ENCODE measurements around the gene TMEM192. TPM values are rescaled to one million over a fixed set of nuclear protein-coding genes. Genes with fewer than 3 reads are reported as not detected.
"Not testable (repeated sequence)": the region's sequence is repeated elsewhere in the genome, so short reads cannot be mapped to it uniquely, and the experiment has no call there.

TMEM192 gene
- total RNA-seq, 1 experiment from 2014 or later, result 16.8 TPM

GRCh38 chr4:165077034-165077578 lies 35.6 kb downstream of the TMEM192 start:
- ChIA-PET POLR2A (ENCODE audit: unreplicated experiment) (no interaction called here), CTCF (no interaction called here)
- H3K9me3 ChIP-seq (ENCODE audit: insufficient read depth, low read depth), result no peaks in the 10 kb centered on the region

GRCh38 chr4:165073346-165073745 lies 39.3 kb downstream of the TMEM192 start:
- not testable (repeated sequence) for BruUV-seq (replicated peaks)

More at GRCh38 chr4:165077034-165077578, 35.6 kb downstream of the TMEM192 start:
- Histone ChIP-seq H3K36me3 (ENCODE audit: low read depth) (no peaks in the 10 kb centered on the region), H3K4me3 (no peak overlapping the region), H3K79me2 (ENCODE audit: low read depth) (no peaks in the 10 kb centered on the region), H2AFZ (no peak overlapping the region), H3K9me2 (ENCODE audit: insufficient read depth) (no peaks in the 10 kb centered on the region), H3K27ac (no peak overlapping the region), H3K4me2 (no peak overlapping the region), H4K20me1 (ENCODE audit: insufficient read depth) (no peaks in the 10 kb centered on the region), H3K27me3 (ENCODE audit: insufficient read depth, low read depth) (no peaks in the 10 kb centered on the region), H3F3A (ENCODE audit: insufficient read depth, low read depth) (no peaks in the 10 kb centered on the region), H3K4me1 (replicated peaks; ENCODE audit: insufficient read depth) (no peaks in the 10 kb centered on the region)
- BruUV-seq (replicated peaks), result no TSS peak
- DNase-seq, result no peak
- TF ChIP-seq EZH2 (IDR thresholded peaks at IDR 0.05; ENCODE audit: low read depth), result no peak
- no peak for TF ChIP-seq CTCF (conservative IDR thresholded peaks at IDR 0.05)
- intact Hi-C loops (cut with micrococcal nuclease; ENCODE audit: unreplicated experiment), result no loop called here

GRCh38 chr4:165070560-165070959 lies 42.1 kb downstream of the TMEM192 start:
- TF ChIP-seq EZH2 (IDR thresholded peaks at IDR 0.05; ENCODE audit: low read depth), result no peak
- no peak for TF ChIP-seq CTCF (conservative IDR thresholded peaks at IDR 0.05)
- Histone ChIP-seq H3K9me2 (ENCODE audit: insufficient read depth) (no peaks in the 10 kb centered on the region), H4K20me1 (ENCODE audit: insufficient read depth) (no peaks in the 10 kb centered on the region), H3K4me2 (no peak overlapping the region), H3K9me3 (ENCODE audit: insufficient read depth, low read depth) (no peaks in the 10 kb centered on the region), H3K4me3 (no peak overlapping the region), H3F3A (ENCODE audit: insufficient read depth, low read depth) (no peaks in the 10 kb centered on the region), H3K27ac (no peak overlapping the region), H3K36me3 (ENCODE audit: low read depth) (no peaks in the 10 kb centered on the region), H3K4me1 (replicated peaks; ENCODE audit: insufficient read depth) (no peaks in the 10 kb centered on the region), H3K79me2 (ENCODE audit: low read depth) (no peaks in the 10 kb centered on the region), H3K27me3 (ENCODE audit: insufficient read depth, low read depth) (no peaks in the 10 kb centered on the region), H2AFZ (no peak overlapping the region)
- ChIA-PET CTCF (interaction anchor here (0.6 kb wide), 1 partner anchor 177 kb away, joined by 8 read pairs; no protein-coding TSS in a partner anchor), POLR2A (ENCODE audit: unreplicated experiment) (no interaction called here)
- no TSS peak for BruUV-seq (replicated peaks)
- intact Hi-C loops (cut with micrococcal nuclease; ENCODE audit: unreplicated experiment), result no loop called here
- DNase-seq, result no peak

More at GRCh38 chr4:165073346-165073745, 39.3 kb downstream of the TMEM192 start:
- intact Hi-C loops (cut with micrococcal nuclease; ENCODE audit: unreplicated experiment); H3F3A ChIP-seq (ENCODE audit: insufficient read depth, low read depth); H2AFZ ChIP-seq; DNase-seq; H3K27ac ChIP-seq; H3K79me2 ChIP-seq (ENCODE audit: low read depth); CTCF ChIA-PET; POLR2A ChIA-PET (ENCODE audit: unreplicated experiment); H3K9me2 ChIP-seq (ENCODE audit: insufficient read depth); H4K20me1 ChIP-seq (ENCODE audit: insufficient read depth); H3K27me3 ChIP-seq (ENCODE audit: insufficient read depth, low read depth); H3K36me3 ChIP-seq (ENCODE audit: low read depth); H3K9me3 ChIP-seq (ENCODE audit: insufficient read depth, low read depth); H3K4me3 ChIP-seq; H3K4me1 ChIP-seq (replicated peaks; ENCODE audit: insufficient read depth); H3K4me2 ChIP-seq: not testable (repeated sequence)

- no peak for TF ChIP-seq EZH2 (IDR thresholded peaks at IDR 0.05; ENCODE audit: low read depth)
- TF ChIP-seq CTCF (conservative IDR thresholded peaks at IDR 0.05), result peak; percentile 42
- DNase-seq, result no peak
- POLR2A ChIA-PET (ENCODE audit: unreplicated experiment), result no interaction called here
- Histone ChIP-seq H3K79me2 (ENCODE audit: low read depth) (no peaks in the 10 kb centered on the region), H3K9me2 (ENCODE audit: insufficient read depth) (no peaks in the 10 kb centered on the region), H3K27me3 (ENCODE audit: insufficient read depth, low read depth) (no peaks in the 10 kb centered on the region), H3K4me1 (replicated peaks; ENCODE audit: insufficient read depth) (no peaks in the 10 kb centered on the region), H3K36me3 (ENCODE audit: low read depth) (no peaks in the 10 kb centered on the region), H3K9me3 (ENCODE audit: insufficient read depth, low read depth) (no peaks in the 10 kb centered on the region), H2AFZ (no peak overlapping the region), H3K4me2 (no peak overlapping the region), H3K4me3 (no peak overlapping the region), H3F3A (ENCODE audit: insufficient read depth, low read depth) (no peaks in the 10 kb centered on the region), H3K27ac (no peak overlapping the region), H4K20me1 (ENCODE audit: insufficient read depth) (no peaks in the 10 kb centered on the region)
- CTCF ChIA-PET, result no interaction called here
- no TSS peak for BruUV-seq (replicated peaks)
- intact Hi-C loops (cut with micrococcal nuclease; ENCODE audit: unreplicated experiment), result no loop called here
Measured at GRCh38 chr4:165060938-165061337, 51.7 kb downstream of the TMEM192 start.
